GM19467 (cell line): ENCODE measurements around the gene CALY.

ENCODE experiments used
- ATAC-seq: cut with Tn5 transposase; IDR thresholded peaks from one replicate; pipeline ENCODE4 v1.9.1; 2021; ENCODE audit warnings: mild to moderate bottlenecking, moderate library complexity; ENCODE audit not compliant: unreplicated experiment

The CALY gene

DNA sequence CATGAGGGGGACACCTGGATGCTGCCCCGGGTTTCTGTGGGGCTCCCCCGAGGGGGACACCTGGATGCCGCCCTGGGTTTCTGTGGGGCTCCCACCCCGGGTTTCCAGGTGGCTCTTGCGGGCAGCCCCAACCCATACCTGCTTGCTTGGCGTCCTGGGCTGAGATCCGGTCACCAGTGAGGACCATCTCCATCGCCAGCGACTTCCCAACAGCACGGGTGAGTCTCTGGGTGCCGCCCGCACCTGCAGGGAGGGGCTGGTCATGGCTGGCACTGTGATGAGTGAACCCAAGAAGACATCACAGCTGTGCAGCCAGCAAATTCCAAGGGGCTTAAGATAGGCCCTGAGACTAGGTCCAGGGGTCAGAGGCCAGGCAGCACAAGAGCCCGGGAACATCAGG is 30.1 kb upstream of the CALY start:
- ATAC-seq: no peak

DNA sequence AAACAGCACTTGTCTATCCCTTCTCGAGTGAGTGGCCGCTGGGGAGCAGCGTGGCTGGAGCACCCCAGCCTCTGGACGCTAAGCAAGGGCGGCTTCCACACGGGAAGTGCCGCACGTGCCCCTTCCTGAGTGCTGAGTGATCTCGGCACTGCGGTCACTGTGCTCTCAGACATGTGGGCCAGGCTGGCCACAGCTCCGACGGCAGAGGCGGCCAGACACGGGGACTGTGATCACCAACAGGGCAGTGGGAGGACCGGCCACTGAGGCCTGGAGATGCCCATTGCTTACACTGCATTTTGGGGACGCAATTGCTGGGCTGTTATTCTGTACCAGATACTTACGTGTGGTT is 29.4 kb upstream of the CALY start:
- no peak for ATAC-seq

DNA sequence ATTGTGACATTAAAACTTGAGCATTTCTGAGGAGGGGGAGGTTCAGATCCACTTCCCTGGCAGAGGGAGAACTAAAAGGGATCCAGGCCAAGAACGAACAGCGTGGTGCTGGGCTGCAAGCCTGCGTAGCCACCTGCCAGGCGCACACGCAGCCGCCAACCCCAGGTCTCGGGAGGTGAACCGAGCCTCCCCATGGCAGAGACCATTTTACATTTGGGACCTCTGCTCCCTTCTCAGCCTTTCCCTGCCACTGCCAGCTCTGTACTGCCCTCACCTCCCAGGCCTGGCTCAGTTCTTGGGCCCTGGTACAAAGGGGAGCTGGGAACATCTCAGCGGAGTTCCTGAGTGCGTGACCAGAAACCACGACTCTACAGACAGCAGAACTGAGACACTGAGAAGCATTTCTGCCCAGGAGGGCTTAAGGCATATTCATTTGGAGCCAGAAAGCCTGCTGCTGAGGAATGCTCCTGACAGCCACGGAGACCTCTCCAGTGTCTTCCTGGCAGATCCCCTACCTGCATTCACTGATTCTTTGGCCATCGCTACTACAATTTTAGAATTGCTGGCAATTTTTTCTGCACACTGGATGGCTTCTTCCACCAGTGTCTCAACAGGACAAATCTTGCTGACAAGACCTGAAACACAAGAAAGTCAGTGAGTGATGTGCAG is 28.9 kb upstream of the CALY start:
- no peak for ATAC-seq

DNA sequence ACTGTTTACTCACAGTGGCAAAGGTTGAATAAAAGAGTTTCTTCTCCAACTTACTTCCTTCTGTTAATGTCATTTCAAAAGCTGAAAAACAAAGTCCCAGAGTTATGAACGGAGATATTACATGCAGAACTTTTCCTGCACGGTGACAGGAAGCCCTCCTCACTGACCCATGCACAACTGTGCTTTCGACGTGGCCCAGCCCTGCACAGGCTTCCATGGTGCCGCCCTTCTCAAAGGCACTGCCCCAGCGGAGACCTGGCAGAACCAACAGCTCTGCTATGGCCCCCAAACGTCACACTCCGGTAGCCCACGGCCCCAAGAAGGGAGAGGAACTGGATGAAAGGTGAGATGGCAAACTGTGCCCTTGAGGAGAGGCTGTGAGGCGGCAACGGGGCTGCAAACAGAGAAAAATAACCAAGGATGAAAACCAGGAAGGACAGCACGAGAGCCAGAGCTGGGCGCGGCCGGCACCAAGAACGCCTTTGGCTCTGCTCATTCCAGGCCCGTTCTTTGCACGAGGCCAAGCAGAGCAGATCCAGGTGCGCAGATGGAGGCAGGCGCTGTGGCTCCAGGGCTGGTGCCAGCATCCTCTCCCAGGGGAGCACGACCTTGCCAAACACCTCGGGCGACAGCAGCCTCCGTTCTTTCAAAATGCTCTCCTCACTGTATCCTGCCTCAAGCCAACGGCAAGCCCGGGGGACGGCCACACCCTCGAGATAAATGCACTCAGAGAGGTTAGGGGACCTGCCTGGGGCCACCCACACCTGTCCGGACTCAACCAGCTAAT is 28.1 kb upstream of the CALY start:
- ATAC-seq: no peak

DNA sequence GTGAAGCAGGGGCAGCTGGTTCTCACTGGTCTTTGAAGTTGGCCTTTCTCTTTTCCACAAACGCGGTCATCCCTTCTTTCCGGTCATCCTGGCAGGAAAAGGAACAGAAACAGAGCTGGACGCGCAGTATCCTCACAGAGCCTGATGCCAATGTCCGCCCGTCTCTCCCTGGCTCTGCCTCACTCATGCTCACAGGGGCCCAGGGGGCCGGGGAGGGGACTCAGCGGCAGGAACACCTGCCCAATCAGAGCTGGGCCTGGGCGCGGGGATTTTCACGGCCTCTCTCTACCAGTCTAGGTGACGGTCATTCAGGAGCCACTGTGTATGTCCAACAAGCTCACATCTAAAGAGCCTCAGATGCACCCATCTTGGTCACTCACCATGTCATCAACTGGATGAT is 26.1 kb upstream of the CALY start:
- no peak for ATAC-seq

DNA sequence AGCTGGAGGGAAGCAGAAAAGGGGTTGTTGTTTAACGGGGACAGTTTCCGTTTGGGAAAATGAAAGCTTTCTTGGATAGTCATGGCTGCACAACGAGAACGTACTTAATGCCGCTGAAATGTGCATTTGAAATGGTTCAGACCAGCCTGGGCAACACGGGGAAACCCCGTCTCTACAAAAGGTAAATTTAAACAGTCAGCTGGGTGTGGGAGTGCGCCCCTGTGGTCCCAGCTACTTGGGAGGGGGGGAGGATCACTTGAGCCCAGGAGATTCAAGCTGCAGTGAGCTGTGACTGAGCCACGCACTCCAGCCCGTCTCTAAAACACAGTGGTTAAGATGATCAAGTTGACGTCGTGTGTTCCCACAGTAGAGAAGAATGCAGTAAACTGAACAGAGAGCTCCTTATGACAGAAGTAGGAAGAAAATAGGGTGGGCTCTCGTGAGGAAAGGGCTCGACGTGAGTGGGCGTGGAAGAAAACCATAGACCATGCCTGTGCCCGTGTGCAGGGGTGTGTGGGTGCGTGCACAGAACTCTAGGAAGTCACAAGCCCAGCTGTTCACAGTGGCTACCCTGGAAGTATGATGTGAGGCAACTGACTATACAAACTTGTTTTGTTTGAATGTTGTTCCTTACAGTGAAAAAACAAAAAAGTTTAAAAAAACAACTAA is 25.2 kb upstream of the CALY start:
- ATAC-seq: no peak

DNA sequence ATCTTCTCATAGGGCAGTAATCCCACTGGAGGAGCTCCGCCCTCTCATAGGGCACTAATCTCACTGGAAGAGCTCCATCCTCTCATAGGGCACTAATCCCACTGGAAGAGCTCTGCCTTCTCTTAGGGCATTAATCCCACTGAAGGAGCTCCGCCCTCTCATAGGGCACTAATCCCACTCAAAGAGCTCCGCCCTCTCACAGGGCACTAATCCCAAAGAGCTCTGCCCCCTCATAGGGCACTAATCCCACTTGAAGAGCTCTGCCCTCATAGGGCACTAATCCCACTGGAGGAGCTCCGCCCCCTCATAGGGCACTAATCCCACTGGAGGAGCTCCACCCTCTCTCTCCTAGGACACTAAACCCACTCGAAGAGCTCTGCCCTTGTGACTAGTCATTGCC is 24.5 kb upstream of the CALY start:
- ATAC-seq: no peak

DNA sequence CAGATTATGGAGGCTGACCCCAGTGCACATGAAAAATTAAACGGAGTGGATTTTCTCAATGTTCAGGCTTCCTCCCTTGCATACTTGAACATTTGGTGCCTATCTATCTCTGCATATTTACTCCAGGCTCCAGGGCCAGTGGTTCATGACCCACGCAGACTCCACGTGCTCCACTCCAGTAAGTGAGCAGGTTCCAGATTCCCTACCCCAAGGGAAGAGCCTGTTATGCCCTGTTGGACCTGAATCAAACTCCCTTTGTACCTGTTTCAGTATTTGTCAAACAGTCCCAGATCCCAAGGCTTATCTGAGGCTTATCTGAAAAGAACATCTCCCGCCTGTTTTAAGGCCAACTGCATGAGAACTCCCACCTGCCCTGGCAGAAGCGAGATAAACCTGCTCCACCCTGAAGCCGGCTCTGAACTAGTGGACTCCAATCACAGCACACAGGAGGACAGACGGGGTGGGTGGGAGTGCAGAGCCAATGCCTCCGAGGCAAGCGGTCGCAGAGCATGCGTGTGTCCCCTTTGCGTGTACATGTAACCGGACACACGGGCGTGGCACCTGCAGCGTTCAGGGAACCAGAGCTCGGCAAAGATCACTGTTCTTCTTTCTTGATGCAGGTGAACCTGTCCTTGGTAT is 23.4 kb upstream of the CALY start:
- no peak for ATAC-seq

DNA sequence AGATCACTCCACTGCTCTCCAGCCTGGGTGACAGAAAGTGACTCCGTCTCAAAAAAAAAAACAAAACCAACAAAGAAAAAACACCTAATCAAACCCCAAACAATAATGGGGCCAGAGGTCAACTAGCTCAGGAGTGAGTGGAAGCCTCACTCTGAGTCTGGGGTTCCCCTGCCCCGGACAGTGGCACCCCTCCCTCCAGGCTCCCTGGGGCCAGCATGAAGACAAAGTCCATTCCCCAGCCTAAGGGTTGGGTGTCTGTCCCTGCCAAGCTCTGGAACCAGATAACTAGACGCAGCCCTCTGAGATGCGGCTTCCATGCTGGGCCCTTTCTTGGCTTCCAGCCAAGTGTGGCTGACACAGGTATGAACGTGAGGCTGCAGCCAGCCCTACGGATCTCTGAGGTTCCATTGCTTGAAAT is 22.9 kb upstream of the CALY start:
- no peak for ATAC-seq

DNA sequence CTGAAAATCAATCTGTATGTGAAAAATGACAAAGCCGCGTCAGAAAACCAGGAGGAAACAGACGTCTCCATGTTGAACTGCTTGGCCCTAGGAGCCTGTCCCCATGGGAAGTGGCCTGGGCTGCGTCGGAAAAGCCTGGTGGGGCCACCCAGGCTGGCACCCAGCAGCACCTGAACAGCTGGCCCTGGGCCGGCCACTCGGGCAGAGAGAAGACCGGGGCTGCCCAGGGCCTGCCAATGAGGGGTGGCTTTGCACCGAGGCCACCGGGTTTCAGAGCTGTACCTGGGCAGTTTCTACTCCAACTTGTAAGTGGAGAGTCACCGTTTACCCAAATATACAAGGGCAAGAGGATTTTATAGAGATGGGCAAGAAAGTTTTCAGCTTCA is 22.2 kb upstream of the CALY start:
- ATAC-seq: no peak

DNA sequence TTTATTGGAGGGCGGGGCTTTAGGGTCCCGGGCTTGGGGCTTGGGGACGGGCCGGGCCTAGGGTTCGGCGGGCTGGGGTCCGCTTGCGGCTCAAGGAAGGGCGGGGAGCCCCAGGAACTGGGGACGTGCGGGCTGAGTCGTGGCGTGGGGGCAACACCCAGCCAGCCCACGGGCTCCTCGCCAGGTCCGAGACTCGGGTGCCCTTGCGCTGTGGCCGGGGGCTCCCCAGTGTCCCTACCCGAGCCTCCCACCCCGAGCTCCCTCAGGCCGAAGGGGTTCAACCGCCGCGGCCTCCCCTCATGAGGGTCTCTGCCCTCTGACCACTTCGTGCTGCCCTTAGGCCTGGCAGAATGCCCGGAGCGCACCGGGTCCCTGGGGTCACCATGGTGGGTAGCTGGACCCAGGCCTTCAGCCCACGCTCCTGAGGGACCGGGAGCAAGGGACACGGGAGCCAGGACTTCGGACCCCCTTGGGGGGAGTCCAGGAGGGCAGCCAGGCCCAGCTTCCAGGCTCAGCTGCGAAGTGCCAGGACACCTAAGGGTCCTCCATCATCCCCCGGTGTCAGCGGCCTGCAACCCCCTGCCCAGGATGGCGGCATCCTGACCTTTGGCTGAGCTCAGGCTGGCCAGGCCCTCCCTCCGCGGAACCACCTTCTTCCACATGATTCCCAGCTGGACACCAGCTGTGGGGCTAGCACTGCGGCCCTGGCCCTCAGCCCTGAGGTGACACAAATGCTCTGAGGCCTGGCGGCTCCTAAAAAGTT is 21.6 kb upstream of the CALY start:
- no peak for ATAC-seq

DNA sequence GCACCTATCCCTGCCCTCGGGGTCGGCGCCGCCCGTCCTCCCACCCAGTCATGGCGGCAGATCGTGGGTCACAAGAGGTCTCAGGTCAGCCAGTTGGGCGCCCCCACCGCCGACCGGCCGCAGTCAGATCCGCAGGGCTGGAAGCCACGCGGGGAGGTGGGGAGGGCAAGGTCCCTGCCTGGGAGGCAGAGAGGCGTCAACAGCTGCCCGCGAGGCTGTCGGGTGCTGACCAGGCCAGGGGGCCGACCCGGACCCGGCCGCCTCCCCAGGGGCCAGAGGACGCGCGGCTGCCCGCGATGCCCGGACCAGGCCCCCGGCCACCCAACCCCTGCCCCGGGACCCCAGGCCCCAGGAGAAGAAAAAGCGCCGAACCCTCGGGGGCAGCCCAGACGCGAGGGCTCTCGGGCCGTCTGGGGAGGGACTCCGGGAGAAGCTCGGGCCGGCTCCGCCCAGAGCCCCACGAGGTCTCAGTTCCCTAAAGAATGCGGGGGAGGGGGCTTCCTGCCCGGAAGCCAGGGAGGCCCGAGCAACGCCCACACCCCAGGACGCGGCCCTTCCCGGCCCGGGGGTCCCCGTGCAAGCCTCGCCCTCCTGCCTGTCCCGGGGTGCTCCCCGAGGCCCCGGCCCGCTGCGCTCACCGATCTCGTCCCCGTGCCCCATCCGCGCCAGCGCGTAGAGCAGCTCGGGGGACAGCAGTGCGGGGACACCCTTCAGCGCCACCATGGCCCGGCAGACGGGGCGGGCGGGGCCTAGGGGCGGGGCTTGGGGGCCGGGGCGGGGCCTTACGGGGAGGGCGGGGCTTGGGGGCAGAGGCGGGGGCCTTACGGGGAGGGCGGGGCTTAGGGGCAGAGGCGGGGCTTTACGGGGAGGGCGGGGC is 20.8 kb upstream of the CALY start, which contains the start of gene FUOM:
Gene FUOM (minus strand): TSS at position 735 of the 877 bp plus-strand sequence. CDS start 12 bp downstream, at position 723.
- ATAC-seq: peak; percentile 59

DNA sequence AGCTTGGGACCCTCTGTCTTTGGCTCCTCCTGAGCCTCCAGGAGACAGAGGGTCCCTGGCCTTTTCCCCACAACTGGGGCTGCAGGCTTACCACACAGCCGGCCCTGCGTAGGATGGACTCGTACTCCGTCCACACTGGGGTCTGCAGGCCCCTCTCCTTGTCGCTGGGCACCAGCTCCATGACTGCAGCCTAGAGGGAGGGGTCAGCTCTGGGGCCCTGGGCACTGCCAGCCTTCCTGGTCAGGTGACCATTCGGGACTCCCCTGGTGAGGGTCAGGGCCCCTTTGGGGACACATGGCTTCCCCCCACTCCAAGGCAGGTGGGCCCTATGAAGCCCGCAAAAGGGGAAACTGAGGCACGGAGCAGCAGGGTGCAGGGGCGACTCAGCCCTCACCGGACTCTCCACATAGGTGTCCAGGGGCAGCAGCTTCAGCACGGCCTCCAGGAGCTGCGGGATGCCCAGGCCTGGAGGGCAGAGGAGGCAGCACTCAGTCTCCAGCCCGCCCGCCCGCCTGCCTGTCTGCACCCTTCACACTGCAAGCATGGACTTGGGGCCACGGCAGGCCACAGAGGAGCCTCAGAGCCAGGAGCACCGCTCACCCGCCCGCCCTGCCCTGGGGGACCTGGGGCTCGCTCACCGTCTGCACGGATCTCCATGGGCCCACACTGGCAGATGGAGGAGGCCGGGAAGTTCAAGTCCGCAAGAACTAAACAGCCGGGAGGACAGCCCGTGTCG is 20.0 kb upstream of the CALY start:
- no peak for ATAC-seq

DNA sequence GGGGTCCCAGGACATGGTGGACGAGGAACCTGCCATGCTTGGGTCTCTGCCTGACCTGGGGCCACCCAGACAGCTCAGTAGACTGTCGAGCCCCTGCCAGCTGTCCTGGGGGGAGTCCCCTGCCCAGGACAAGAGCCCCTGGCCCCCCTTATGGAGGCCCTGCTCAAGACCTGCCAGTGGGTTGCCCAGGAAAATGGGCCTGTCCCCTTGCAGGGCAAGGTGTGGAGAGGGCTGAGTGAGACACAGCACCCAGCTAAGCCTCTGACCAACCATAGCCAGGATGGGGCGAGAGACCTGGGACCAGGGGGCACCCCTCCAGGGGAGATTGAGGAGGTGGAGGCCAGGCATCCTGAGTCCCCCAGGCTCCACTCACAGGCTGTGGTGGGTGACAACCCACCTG is 19.3 kb upstream of the CALY start:
- ATAC-seq: no peak

DNA sequence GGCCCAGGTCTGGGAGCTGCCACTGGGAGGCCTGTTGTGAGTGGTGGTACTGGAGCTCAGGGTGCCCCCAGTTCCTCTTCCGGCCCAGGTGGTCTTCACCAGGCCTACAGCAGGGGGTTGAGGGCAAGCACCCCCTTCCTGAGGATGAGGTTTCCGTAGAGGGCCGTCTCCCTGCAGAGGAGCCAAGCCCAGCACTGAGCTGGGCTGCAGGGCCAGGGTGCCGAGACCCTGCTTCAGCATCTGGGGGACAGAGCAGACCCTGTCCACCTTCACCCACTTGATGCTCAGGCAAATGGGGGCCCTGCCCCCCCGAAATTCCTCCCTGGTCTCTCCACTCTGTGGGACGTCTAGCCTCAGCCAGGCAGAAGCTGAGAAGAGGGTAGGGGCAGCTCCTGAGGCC is 18.6 kb upstream of the CALY start:
- ATAC-seq: no peak

DNA sequence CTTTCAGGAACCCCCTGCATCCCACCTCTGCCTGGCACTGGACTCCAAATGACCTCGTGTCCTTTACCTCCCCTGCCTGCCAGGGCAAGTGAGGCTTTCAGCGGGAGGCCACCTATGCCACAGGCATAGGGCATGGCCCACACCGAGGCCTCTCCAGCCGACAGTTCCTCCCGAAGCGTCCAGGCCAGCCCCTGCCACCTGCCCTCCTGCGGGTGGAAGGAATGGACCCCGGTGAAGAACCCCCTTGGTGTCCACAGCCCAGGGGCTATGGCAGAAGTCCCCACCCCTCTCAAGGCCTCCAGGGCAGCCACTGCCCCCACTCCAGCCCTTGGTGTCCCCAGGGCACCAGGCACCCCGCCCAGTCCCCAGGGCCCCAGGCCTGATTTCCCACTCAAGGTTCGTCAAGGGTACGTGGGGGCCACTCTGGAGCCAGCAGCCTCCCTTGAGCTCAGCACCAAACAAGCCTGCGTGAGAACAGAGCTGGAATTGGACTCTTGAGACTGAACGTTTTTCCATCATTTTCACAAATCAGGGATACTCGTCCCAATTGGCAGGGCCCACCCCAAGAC is 18.1 kb upstream of the CALY start:
- no peak for ATAC-seq

DNA sequence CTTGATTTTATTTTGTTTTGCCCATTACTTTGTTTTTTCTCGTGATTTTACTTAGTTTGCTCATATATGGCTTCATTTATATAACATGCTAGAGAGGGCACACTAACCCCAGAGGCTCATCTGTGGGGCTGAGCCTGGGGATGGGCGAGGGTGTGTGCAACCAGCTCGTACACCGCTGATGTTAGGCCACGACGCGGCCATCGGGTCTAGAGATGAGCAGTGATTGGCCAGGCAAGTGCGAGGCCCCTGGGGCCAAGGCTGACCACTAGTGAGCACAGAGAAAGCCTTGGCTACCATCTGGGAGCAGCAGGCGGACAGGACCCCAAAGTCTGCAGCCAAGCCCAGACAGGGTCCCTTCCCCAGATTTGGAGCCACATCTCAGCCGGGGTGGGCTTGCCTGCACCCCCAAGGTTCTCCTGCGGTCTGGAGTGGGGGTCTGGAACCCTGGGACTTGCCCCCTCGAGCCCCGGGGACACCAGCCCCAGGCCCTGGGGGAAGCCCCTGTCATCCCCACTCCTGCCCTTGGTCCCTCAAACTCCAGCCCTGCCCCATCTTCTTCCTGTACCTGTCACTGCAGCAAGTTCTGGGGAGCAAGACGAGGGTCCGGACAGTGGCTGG is 17.4 kb upstream of the CALY start:
- no peak for ATAC-seq

DNA sequence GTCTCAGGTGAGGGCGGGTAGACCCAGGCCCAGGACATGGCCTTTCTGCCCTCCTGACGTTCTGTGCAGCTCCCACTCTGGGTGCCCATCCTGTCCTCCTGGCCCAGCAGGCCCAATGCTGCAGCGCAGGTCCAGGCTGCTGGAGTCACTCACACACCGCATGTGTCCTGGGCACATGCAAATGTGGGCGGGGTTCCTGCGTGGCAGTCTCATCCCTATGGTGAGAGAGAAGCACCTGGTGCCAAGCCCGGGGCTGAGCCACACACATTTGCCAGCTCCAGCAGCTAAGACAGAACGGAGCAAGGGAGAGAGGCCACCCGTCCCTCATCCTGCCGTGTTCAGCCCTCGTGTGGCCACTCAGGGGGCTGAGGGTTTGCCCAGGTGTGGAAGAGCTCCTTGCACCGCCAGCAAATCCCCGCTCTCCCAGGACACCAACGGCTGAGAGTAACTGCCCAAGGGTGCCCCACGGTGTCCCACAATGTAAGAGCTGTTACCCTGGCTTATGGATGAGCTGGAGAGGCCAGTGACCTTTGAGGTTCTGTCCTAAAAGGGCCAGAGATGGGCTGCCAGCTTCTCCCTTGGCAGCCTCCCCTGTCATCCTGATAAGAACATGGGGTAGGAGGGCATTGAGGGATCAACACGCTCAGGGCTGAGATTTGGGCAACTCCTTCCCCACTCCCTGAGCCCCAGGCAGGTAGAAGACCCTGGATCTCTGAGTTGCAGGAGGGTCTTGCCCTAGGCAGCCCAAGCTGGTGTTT is 16.7 kb upstream of the CALY start:
- no peak for ATAC-seq
